ENCODE data around the gene PHKA2. TPM values are rescaled to one million over a fixed set of nuclear protein-coding genes. Genes with fewer than 3 reads are reported as not detected.

PHKA2 gene
- total and polyA plus RNA-seq, 2 of the 4 experiments (the other 2 are of a cell fraction) = 10.0 to 21.5 TPM

- no peak overlapping the region for H3K56ac ChIP-seq (ENCODE audit: extremely low read depth, insufficient read depth, low read length)
- dilution Hi-C loops (cut with HindIII; ENCODE audit: low sequenced_read_pairs, unreplicated experiment) = no loop called here
- intact Hi-C loops (cut with micrococcal nuclease) = no loop called here
- no peak overlapping the region for H4K5ac ChIP-seq (ENCODE audit: low read depth, low read length)
- no peaks in the 10 kb centered on the region for H3K36me3 ChIP-seq (ENCODE audit: control insufficient read depth, insufficient read depth, low read length)
- H4K20me1 ChIP-seq (ENCODE audit: insufficient read depth, low read length) = no peaks in the 10 kb centered on the region
- H3K9ac ChIP-seq (ENCODE audit: low read depth, low read length) = no peak overlapping the region
- 97% methylated on average over 3 of the region's 6 CpGs; no CpG with 5 or more reads in 1 of the 2 experiments for WGBS, 2 experiments (ENCODE audit: extremely low coverage in 2 of 2, insufficient read length in 1 of 2)
- in situ Hi-C loops (cut with MboI; ENCODE audit: low sequenced_read_pairs) = no loop called here
- no peak overlapping the region for H4K8ac ChIP-seq (ENCODE audit: low read depth in 2 of 2, low read length in 2 of 2)
- no peak overlapping the region for H2AK9ac ChIP-seq (replicated peaks; ENCODE audit: low read depth, low read length, poor library complexity)
- H3K79me1 ChIP-seq (ENCODE audit: low read depth in 1 of 2, low read length in 2 of 2) = no peaks in the 10 kb centered on the region
- H3K18ac ChIP-seq (ENCODE audit: low read depth, low read length) = no peak overlapping the region
- no peaks in the 10 kb centered on the region for H3K9me1 ChIP-seq (ENCODE audit: insufficient read depth, low read length)
- no peak for TF ChIP-seq FOS (IDR thresholded peaks at IDR 0.05; ENCODE audit: low read depth, low read length)
- H2BK5ac ChIP-seq (ENCODE audit: low read depth, low read length, poor library complexity, severe bottlenecking) = no peak overlapping the region
- ATAC-seq (ENCODE audit: low read depth) = no peak
- H2BK120ac ChIP-seq (ENCODE audit: low read depth, low read length) = no peak overlapping the region
- H3K9me3 ChIP-seq (ENCODE audit: control insufficient read depth, insufficient read depth, low read length) = no peaks in the 10 kb centered on the region
- H3K23ac ChIP-seq (ENCODE audit: low read depth, low read length) = no peak overlapping the region
- H3K4me2 ChIP-seq (ENCODE audit: low read depth, low read length) = no peak overlapping the region
- BruUV-seq (replicated peaks) = no TSS peak
- no peak overlapping the region for H2BK15ac ChIP-seq (ENCODE audit: low read depth, low read length)
- H3K4ac ChIP-seq (ENCODE audit: low read depth, low read length) = no peak overlapping the region
- ChIA-PET POLR2A (ENCODE audit: unreplicated experiment) (no interaction called here), CTCF (interaction anchor here (1.0 to 1.6 kb wide), 2 partner anchors 10 to 11 kb away, joined by 3 to 8 read pairs; no protein-coding TSS in a partner anchor)
- no peak overlapping the region for H2BK20ac ChIP-seq (ENCODE audit: low read depth, low read length)
- no peak overlapping the region for H3K4me3 ChIP-seq (ENCODE audit: insufficient read depth, low read depth, low read length)
- no peak overlapping the region for H3K14ac ChIP-seq (replicated peaks; ENCODE audit: low read depth, low read length)
- no peak for DNase-seq
- H3K27me3 ChIP-seq (ENCODE audit: control insufficient read depth, insufficient read depth, low read length) = no peaks in the 10 kb centered on the region
- H2AFZ ChIP-seq (replicated peaks; ENCODE audit: low read length, poor library complexity) = no peak overlapping the region
- no peak overlapping the region for H2AK5ac ChIP-seq (ENCODE audit: low read depth, low read length)
- no peak overlapping the region for H4K91ac ChIP-seq (ENCODE audit: insufficient read depth, low read depth, low read length)
- no peak overlapping the region for H3K27ac ChIP-seq (ENCODE audit: insufficient read depth, low read length)
- H3K4me1 ChIP-seq (ENCODE audit: control insufficient read depth, insufficient read depth, low read length) = no peaks in the 10 kb centered on the region
Measured at GRCh38 chrX:19028560-19028959, 44.6 kb upstream of the PHKA2 start.
